ENCODE measurements around the gene CEP72. TPM values are rescaled to one million over a fixed set of nuclear protein-coding genes. Genes with fewer than 3 reads are reported as not detected.

The CEP72 gene
- total RNA-seq, 1 experiment from 2014 or later = 16.4 TPM

- Mint-ChIP-seq H3K27ac (ENCODE audit: low read depth, unreplicated experiment) (no peak overlapping the region), H3K36me3 (ENCODE audit: insufficient read depth, unreplicated experiment) (peaks cover 27% of the 10 kb centered on the region), H3K4me1 (ENCODE audit: insufficient read depth, unreplicated experiment) (peaks cover 14% of the 10 kb centered on the region), H3K27me3 (ENCODE audit: insufficient read depth, unreplicated experiment) (no peaks in the 10 kb centered on the region), H3K9me3 (ENCODE audit: unreplicated experiment) (peaks cover 10% of the 10 kb centered on the region), H3K4me3 (ENCODE audit: unreplicated experiment) (no peak overlapping the region)
- BruUV-seq (replicated peaks) = no TSS peak
- CTCF ChIA-PET = interaction anchor here (0.6 kb wide), 1 partner anchor 129 kb away, joined by 3 read pairs; no protein-coding TSS in a partner anchor
- TF ChIP-seq CTCF (IDR thresholded peaks at IDR 0.05; ENCODE audit: unreplicated experiment) = no peak
- POLR2A ChIA-PET = no interaction called here
- DNase-seq (ENCODE audit: unreplicated experiment) = no peak
- intact Hi-C loops (cut with micrococcal nuclease) = no loop called here
These were observed 5.8 kb downstream of the CEP72 start for GRCh38 chr5:617896-618295.

- ChIA-PET POLR2A (no interaction called here), CTCF (no interaction called here)
- Mint-ChIP-seq H3K27ac (ENCODE audit: low read depth, unreplicated experiment) (no peak overlapping the region), H3K4me1 (ENCODE audit: insufficient read depth, unreplicated experiment) (peaks cover 11% of the 10 kb centered on the region), H3K36me3 (ENCODE audit: insufficient read depth, unreplicated experiment) (peaks cover 24% of the 10 kb centered on the region), H3K9me3 (ENCODE audit: unreplicated experiment) (peaks cover 10% of the 10 kb centered on the region), H3K27me3 (ENCODE audit: insufficient read depth, unreplicated experiment) (no peaks in the 10 kb centered on the region), H3K4me3 (ENCODE audit: unreplicated experiment) (no peak overlapping the region)
- intact Hi-C loops (cut with micrococcal nuclease) = no loop called here
- no peak for DNase-seq (ENCODE audit: unreplicated experiment)
- no peak for TF ChIP-seq CTCF (IDR thresholded peaks at IDR 0.05; ENCODE audit: unreplicated experiment)
- no TSS peak for BruUV-seq (replicated peaks)
These were observed 6.3 kb downstream of the CEP72 start for GRCh38 chr5:618450-618849.

- no peak for DNase-seq (ENCODE audit: unreplicated experiment)
These were observed 7.3 kb downstream of the CEP72 start for GRCh38 chr5:619444-619843.

GRCh38 chr5:620152-620551 is 8.0 kb downstream of the CEP72 start:
- Mint-ChIP-seq H3K9me3 (ENCODE audit: unreplicated experiment) (peaks cover 10% of the 10 kb centered on the region), H3K4me3 (ENCODE audit: unreplicated experiment) (no peak overlapping the region), H3K36me3 (ENCODE audit: insufficient read depth, unreplicated experiment) (peaks cover 22% of the 10 kb centered on the region), H3K27ac (ENCODE audit: low read depth, unreplicated experiment) (no peak overlapping the region), H3K27me3 (ENCODE audit: insufficient read depth, unreplicated experiment) (no peaks in the 10 kb centered on the region), H3K4me1 (ENCODE audit: insufficient read depth, unreplicated experiment) (no peaks in the 10 kb centered on the region)
- intact Hi-C loops (cut with micrococcal nuclease) = no loop called here
- POLR2A ChIA-PET = no interaction called here
- no peak for TF ChIP-seq CTCF (IDR thresholded peaks at IDR 0.05; ENCODE audit: unreplicated experiment)
- DNase-seq (ENCODE audit: unreplicated experiment) = no peak
- no TSS peak for BruUV-seq (replicated peaks)
- CTCF ChIA-PET = no interaction called here

More at GRCh38 chr5:619444-619843, 7.3 kb downstream of the CEP72 start:
- no peak overlapping the region for H3K27ac Mint-ChIP-seq (ENCODE audit: low read depth, unreplicated experiment)
- peaks cover 6% of the 10 kb centered on the region for H3K4me1 Mint-ChIP-seq (ENCODE audit: insufficient read depth, unreplicated experiment)
- TF ChIP-seq CTCF (IDR thresholded peaks at IDR 0.05; ENCODE audit: unreplicated experiment) = no peak
- ChIA-PET POLR2A (interaction anchor here (0.7 kb wide), 1 partner anchor 412 kb away, joined by 3 read pairs; no protein-coding TSS in a partner anchor), CTCF (no interaction called here)
- H3K9me3 Mint-ChIP-seq (ENCODE audit: unreplicated experiment) = peaks cover 10% of the 10 kb centered on the region
- no TSS peak for BruUV-seq (replicated peaks)
- H3K27me3 Mint-ChIP-seq (ENCODE audit: insufficient read depth, unreplicated experiment) = no peaks in the 10 kb centered on the region
- no peak overlapping the region for H3K4me3 Mint-ChIP-seq (ENCODE audit: unreplicated experiment)
- intact Hi-C loops (cut with micrococcal nuclease) = no loop called here
- peaks cover 26% of the 10 kb centered on the region for H3K36me3 Mint-ChIP-seq (ENCODE audit: insufficient read depth, unreplicated experiment)
